GM08714 (cell line): ENCODE data around the gene WDR89.
"Not testable (repeated sequence)": the region's sequence is repeated elsewhere in the genome, so short reads cannot be mapped to it uniquely, and the experiment has no call there.

Experiments
- H3K4me3 ChIP-seq: fragments of 200-500 bp; sonication (Bioruptor generic); 2 replicates; pipeline ENCODE4 v1.5.1; 2014; ENCODE audit warnings: mild to moderate bottlenecking, low read length, inconsistent platforms
- ZNF274 ChIP-seq: IDR thresholded peaks from 2 replicates; pipeline ENCODE4 v1.6.1; 2012; ENCODE audit warnings: mild to moderate bottlenecking, low read depth, low read length

The WDR89 gene

GRCh38 chr14:63594455-63595372 lies 47.0 kb downstream of the WDR89 start:
- no peak overlapping the region for H3K4me3 ChIP-seq
- no peak for TF ChIP-seq ZNF274

GRCh38 chr14:63583046-63583445 lies 58.6 kb downstream of the WDR89 start:
- not testable (repeated sequence) for H3K4me3 ChIP-seq

- TF ChIP-seq ZNF274, result no peak
- no peak overlapping the region for H3K4me3 ChIP-seq
Measured at GRCh38 chr14:63581491-63581890, 60.2 kb downstream of the WDR89 start.

- TF ChIP-seq ZNF274, result no peak
- H3K4me3 ChIP-seq, result no peak overlapping the region
Measured at GRCh38 chr14:63578300-63578699, 63.4 kb downstream of the WDR89 start.

- no peak overlapping the region for H3K4me3 ChIP-seq
- TF ChIP-seq ZNF274, result no peak
Measured at GRCh38 chr14:63573581-63573980, 68.1 kb downstream of the WDR89 start.

GRCh38 chr14:63565448-63565847 lies 76.2 kb downstream of the WDR89 start:
- no peak overlapping the region for H3K4me3 ChIP-seq
- no peak for TF ChIP-seq ZNF274

- H3K4me3 ChIP-seq, result no peak overlapping the region
- no peak for TF ChIP-seq ZNF274
Measured at GRCh38 chr14:63564318-63564717, 77.4 kb downstream of the WDR89 start.

- no peak for TF ChIP-seq ZNF274
- no peak overlapping the region for H3K4me3 ChIP-seq
Measured at GRCh38 chr14:63563370-63564026, 78.2 kb downstream of the WDR89 start.

GRCh38 chr14:63562405-63562804 lies 79.3 kb downstream of the WDR89 start:
- H3K4me3 ChIP-seq, result no peak overlapping the region
- TF ChIP-seq ZNF274, result no peak

- no peak overlapping the region for H3K4me3 ChIP-seq
- TF ChIP-seq ZNF274, result no peak
Measured at GRCh38 chr14:63555572-63555971, 86.1 kb downstream of the WDR89 start.

GRCh38 chr14:63551332-63551731 lies 90.3 kb downstream of the WDR89 start:
- H3K4me3 ChIP-seq, result no peak overlapping the region
- TF ChIP-seq ZNF274, result no peak

GRCh38 chr14:63547798-63548335 lies 93.8 kb downstream of the WDR89 start:
- H3K4me3 ChIP-seq, result no peak overlapping the region
- no peak for TF ChIP-seq ZNF274
